Bronchial epithelial cell (primary cell): Measurements from ENCODE around the gene OGG1. TPM values are rescaled to one million over a fixed set of nuclear protein-coding genes. Genes with fewer than 3 reads are reported as not detected.

Source experiments
- DNase-seq: peaks from one replicate; pipeline ENCODE4 v3.0.0-alpha.2; 2010; ENCODE audit warnings: low read depth
- FAIRE-seq: peaks from 2 replicates; lab custom pipeline; 2011; peaks lifted over from hg19 to GRCh38; lab: Jason Lieb, UNC
- H3K27me3 ChIP-seq: 2 replicates; pipeline ENCODE4 v1.5.1; 2011; ENCODE audit warnings: low read length; ENCODE audit not compliant: control insufficient read depth, insufficient read depth
- H3K36me3 ChIP-seq: 2 replicates; pipeline ENCODE4 v1.5.1; 2011; ENCODE audit warnings: low read length; ENCODE audit not compliant: control insufficient read depth, insufficient read depth
- H3K4me3 ChIP-seq: 2 replicates; pipeline ENCODE4 v1.5.1; 2011; ENCODE audit warnings: mild to moderate bottlenecking, low read depth, low read length, control low read depth
- CTCF ChIP-seq: IDR thresholded peaks from 2 replicates; pipeline ENCODE4 v1.5.1; 2011; ENCODE audit warnings: mild to moderate bottlenecking, moderate library complexity, low read length, control low read depth, inconsistent platforms; ENCODE audit not compliant: insufficient read depth, severe bottlenecking
- total RNA-seq: library from RNA; depleted of rRNA; stranded (reverse); fragments of >200 nt; gene quantifications from 2 replicates; pipeline ENCODE4 v1.2.1, GENCODE V29; 2014

Gene OGG1
- total RNA-seq, 1 donor from 2014 or later: 21.6 TPM

- no peak overlapping the region for H3K4me3 ChIP-seq
- no peak for TF ChIP-seq CTCF
- DNase-seq (no peak), FAIRE-seq (no peak)
- peaks cover 19% of the 10 kb centered on the region for H3K36me3 ChIP-seq
- H3K27me3 ChIP-seq: no peaks in the 10 kb centered on the region
These were observed 38.0 kb downstream of the OGG1 start for GRCh38 chr3:9787714-9788113.

- no peak for DNase-seq
- TF ChIP-seq CTCF: no peak
- H3K36me3 ChIP-seq: peaks cover 14% of the 10 kb centered on the region
- FAIRE-seq: no peak
- no peaks in the 10 kb centered on the region for H3K27me3 ChIP-seq
- no peak overlapping the region for H3K4me3 ChIP-seq
These were observed 41.4 kb downstream of the OGG1 start for GRCh38 chr3:9791127-9791526.

GRCh38 chr3:9791790-9792404, 42.1 kb downstream of the OGG1 start:
- no peak for TF ChIP-seq CTCF
- DNase-seq: no peak
- H3K27me3 ChIP-seq: no peaks in the 10 kb centered on the region
- no peak for FAIRE-seq
- H3K36me3 ChIP-seq: peaks cover 12% of the 10 kb centered on the region
- peak overlapping the region; percentile 94 for H3K4me3 ChIP-seq

- Histone ChIP-seq H3K36me3 (peaks cover 14% of the 10 kb centered on the region), H3K27me3 (no peaks in the 10 kb centered on the region), H3K4me3 (peak within 1 kb of the TSS; percentile 94)
- TF ChIP-seq CTCF: no peak
- DNase-seq (peak; percentile 89), FAIRE-seq (no peak)
These were observed 42.8 kb downstream of the OGG1 start, which contains the start of the genes ARPC4 and TADA3 for GRCh38 chr3:9792405-9793160. TSS of gene ARPC4 (plus strand) at chr3:9793082. CDS start at chr3:9793122, 40 bp downstream. TSS of gene TADA3 (minus strand) at chr3:9792473. CDS start at chr3:9791466, 1,007 bp downstream.

GRCh38 chr3:9793161-9793781, 43.5 kb downstream of the OGG1 start:
- no peak for FAIRE-seq

More at GRCh38 chr3:9793161-9793781, 43.5 kb downstream of the OGG1 start:
- H3K27me3 ChIP-seq: no peaks in the 10 kb centered on the region
- no peak for TF ChIP-seq CTCF
- peaks cover 18% of the 10 kb centered on the region for H3K36me3 ChIP-seq
- peak; percentile 42 for DNase-seq
- H3K4me3 ChIP-seq: peak overlapping the region; percentile 94
